Astrocyte of the cerebellum (primary cell): Measurements from ENCODE around the gene UAP1.
A peak's percentile ranks its signal among the peaks of the same experiment; 100 is the strongest.

Source experiments
- DNase-seq: peaks from one replicate; pipeline ENCODE4 v3.0.0-alpha.2; 2011; ENCODE audit warnings: low read depth
- H3K4me3 ChIP-seq: 2 replicates; pipeline ENCODE4 v1.5.1; 2011; ENCODE audit warnings: mild to moderate bottlenecking, low read depth, low read length, moderate library complexity
- in situ Hi-C: cut with HindIII; loops from 2 replicates; pipeline ENCODE4 v1.10.0; 2017; ENCODE audit warnings: low sequenced_read_pairs
- TF ChIP-seq, protein P1 (sequence below): IDR thresholded peaks from 2 replicates; pipeline ENCODE4 v1.5.1; 2012; ENCODE audit warnings: low read length, low read depth, moderate library complexity, mild to moderate bottlenecking; ENCODE audit errors: missing control alignments

The UAP1 gene

DNA sequence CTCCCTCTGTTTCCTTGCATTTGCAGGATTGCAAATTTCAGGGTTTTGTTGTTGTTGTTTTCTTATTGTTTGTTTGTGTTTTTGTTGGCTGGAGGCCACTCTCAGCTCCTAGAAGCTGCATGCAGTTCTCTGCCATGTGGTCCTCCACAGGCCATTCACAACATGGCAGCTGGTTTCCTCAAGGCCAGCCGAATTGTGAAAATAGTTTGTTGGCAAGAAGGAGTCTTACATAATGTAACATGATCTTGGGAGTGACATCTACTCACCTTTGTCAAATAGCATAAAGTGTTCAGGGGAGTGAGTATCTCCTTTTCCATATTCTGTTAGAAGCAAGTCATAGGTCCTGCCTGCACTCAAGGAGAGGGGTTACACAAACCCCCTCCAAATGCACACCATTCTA, 10.6 kb upstream of the UAP1 start:
- H3K4me3 ChIP-seq = no peak overlapping the region
- no peak for DNase-seq
- TF ChIP-seq, protein P1, sequence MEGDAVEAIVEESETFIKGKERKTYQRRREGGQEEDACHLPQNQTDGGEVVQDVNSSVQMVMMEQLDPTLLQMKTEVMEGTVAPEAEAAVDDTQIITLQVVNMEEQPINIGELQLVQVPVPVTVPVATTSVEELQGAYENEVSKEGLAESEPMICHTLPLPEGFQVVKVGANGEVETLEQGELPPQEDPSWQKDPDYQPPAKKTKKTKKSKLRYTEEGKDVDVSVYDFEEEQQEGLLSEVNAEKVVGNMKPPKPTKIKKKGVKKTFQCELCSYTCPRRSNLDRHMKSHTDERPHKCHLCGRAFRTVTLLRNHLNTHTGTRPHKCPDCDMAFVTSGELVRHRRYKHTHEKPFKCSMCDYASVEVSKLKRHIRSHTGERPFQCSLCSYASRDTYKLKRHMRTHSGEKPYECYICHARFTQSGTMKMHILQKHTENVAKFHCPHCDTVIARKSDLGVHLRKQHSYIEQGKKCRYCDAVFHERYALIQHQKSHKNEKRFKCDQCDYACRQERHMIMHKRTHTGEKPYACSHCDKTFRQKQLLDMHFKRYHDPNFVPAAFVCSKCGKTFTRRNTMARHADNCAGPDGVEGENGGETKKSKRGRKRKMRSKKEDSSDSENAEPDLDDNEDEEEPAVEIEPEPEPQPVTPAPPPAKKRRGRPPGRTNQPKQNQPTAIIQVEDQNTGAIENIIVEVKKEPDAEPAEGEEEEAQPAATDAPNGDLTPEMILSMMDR = no peak
- in situ Hi-C loops = no loop called here

GRCh38 chr1:162551969-162552683, 9.4 kb upstream of the UAP1 start:
- H3K4me3 ChIP-seq = no peak overlapping the region
- DNase-seq = no peak
- in situ Hi-C loops = no loop called here
- TF ChIP-seq, protein P1 = no peak

DNA sequence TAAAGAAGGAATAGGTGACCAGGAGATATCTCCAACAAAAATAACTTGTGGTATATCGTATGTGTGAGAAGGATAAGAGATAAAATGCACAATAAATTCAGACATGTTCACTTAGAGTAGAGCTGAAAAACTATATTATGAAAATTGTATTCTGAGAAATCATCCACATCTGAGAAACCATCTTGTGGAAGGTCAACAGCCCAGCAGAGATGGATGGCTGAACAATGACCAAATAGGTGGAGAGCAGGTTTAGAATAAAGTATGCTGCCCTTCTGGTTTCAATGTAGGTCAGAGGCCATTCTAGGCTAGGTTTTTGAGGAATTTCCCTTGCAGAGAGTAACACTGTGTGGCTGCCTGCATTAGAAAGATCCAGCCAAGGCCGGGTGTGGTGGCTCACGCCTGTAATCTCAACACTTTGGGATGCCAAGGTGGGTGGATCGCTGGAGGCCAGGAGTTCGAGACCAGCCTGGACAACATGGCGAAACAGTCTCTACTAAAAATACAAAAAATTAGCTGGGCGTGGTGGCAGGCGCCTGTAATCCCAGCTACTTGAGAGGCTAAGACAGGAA, 8.8 kb upstream of the UAP1 start:
- TF ChIP-seq, protein P1 = no peak
- no peak for DNase-seq
- in situ Hi-C loops = no loop called here

GRCh38 chr1:162554258-162554657, 7.3 kb upstream of the UAP1 start:
- no peak for DNase-seq
- in situ Hi-C loops = no loop called here
- H3K4me3 ChIP-seq = no peak overlapping the region
- TF ChIP-seq, protein P1 = no peak

More for the DNA sequence above, 8.8 kb upstream of the UAP1 start:
- no peak overlapping the region for H3K4me3 ChIP-seq

DNA sequence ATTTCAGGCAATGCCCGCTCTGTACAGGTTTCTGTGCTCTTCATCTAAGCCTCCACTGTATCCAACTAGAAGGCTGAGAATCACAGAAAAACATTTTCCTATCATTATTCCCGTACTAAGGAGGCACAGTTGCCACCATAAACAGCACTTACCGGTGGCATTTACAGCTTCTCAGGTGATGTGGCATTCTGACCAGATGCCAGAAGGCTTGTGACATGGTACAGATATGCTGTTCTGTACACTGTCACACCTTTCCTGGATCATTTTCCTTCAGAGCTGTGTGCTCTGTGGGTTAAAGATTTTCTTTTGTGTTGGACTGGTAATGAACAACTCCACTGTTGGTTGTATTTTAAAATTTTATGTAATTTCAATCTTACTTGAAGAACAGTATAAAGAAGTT, 4.0 kb upstream of the UAP1 start:
- TF ChIP-seq, protein P1 = no peak
- in situ Hi-C loops = no loop called here
- H3K4me3 ChIP-seq = no peak overlapping the region

DNA sequence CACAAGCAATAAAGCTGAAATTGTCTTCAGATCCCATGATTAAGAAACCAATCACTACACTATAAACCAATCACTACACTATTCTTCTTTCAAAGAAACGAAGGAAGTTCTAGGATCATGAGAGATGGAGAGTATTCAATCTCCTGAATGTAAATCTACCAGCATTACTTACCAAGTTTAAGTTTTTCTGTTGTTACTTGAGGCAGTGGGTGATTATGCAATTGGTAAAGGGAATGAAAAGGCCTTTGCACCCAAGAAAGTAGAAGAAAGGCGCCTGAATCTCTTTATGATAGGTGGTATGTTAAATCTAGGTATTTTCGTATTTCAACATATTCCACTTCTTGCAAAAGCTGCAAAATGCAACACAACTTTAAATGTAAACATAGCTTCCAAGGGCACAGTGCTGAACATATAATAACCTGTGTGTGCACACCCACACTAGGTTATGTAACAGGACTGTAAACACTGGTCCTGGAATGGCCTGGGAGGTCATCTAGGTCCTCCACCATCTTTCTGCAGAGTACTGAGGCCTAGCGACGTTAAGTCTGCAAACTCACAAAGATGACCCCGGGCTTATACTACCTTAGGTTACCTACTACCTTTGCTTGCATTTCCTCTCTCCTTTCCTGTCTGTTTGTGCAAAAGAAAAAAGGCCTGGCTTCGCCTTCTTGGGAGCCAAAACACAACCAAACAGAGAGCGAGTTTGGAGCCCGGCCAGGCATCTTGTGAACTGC, 1.1 kb upstream of the UAP1 start:
- no peak for DNase-seq
- in situ Hi-C loops = no loop called here
- TF ChIP-seq, protein P1 = no peak
- H3K4me3 ChIP-seq = peak overlapping the region; percentile 92

More for the DNA sequence above, 4.0 kb upstream of the UAP1 start:
- DNase-seq = no peak
